Peyer's patch (tissue), 4 donors: ENCODE measurements around the gene RAMP2. TPM values are rescaled to one million over a fixed set of nuclear protein-coding genes. Genes with fewer than 3 reads are reported as not detected.

Source experiments
- DNase-seq, 3 donors: peaks; one replicate each; pipeline ENCODE4 v3.0.0-alpha.2; 2017 to 2019
- H3K27ac ChIP-seq, 4 donors: fragments of 200-600 bp; sonication (generic); one replicate each; pipeline ENCODE4 v1.5.1; 2016 to 2019
- H3K27me3 ChIP-seq, 2 donors: fragments of 200-600 bp; sonication (generic); one replicate each; pipeline ENCODE4 v1.5.1; 2019
- H3K36me3 ChIP-seq, 3 donors: fragments of 200-600 bp; sonication (generic); one replicate each; pipeline ENCODE4 v1.5.1; 2016 to 2019
- H3K4me1 ChIP-seq, 4 donors: fragments of 200-600 bp; sonication (generic); one replicate each; pipeline ENCODE4 v1.5.1; 2016 to 2019
- H3K4me3 ChIP-seq, 4 donors: fragments of 200-600 bp; sonication (generic); 1 replicate in 3 of 4; 2 replicates in 1 of 4; pipeline ENCODE4 v1.5.1; 2016 to 2019; ENCODE audit warnings: mild to moderate bottlenecking in 1 of 4
- H3K9me3 ChIP-seq, 4 donors: fragments of 200-600 bp; sonication (generic); one replicate each; pipeline ENCODE4 v1.5.1; 2016 to 2019; ENCODE audit warnings: mild to moderate bottlenecking in 1 of 4
- CTCF ChIP-seq, 6 experiments: fragments of 450-650 bp in 4 of 6; fragments of 200-600 bp in 2 of 6; sonication (generic) in 1 of 6; IDR thresholded peaks; one replicate each; pipeline ENCODE4 v1.5.1; 2017 to 2019; ENCODE audit warnings: antibody characterized with exemption in 6 of 6, mild to moderate bottlenecking in 3 of 6, moderate library complexity in 1 of 6
- POLR2A ChIP-seq, 2 donors: fragments of 450-650 bp; IDR thresholded peaks; one replicate each; pipeline ENCODE4 v1.5.1; 2017; ENCODE audit warnings: antibody characterized with exemption in 2 of 2, mild to moderate bottlenecking in 2 of 2, moderate library complexity in 2 of 2
- total RNA-seq, 4 donors: library from RNA; depleted of rRNA; stranded (reverse); fragments of >200 nt; gene quantifications; one replicate each; pipeline ENCODE4 v1.1.0, GENCODE V29; 2016

Gene RAMP2
- total RNA-seq, 4 donors from 2014 or later = 2.3 to 9.9 (median 4.3) TPM

GRCh38 chr17:42743595-42744282, 17.3 kb upstream of the RAMP2 start:
- TF ChIP-seq POLR2A (IDR thresholded peaks at IDR 0.05) = no peak
- peak in 1 of 6 experiments; percentile 3 for TF ChIP-seq CTCF (IDR thresholded peaks at IDR 0.05)
- peak overlapping the region; percentile 66 to 83 (median 76) for H3K4me3 ChIP-seq
- H3K36me3 ChIP-seq = no peaks in the 10 kb centered on the region
- H3K9me3 ChIP-seq = no peaks in the 10 kb centered on the region
- H3K27ac ChIP-seq = peak overlapping the region; percentile 86 to 95 (median 94)
- H3K27me3 ChIP-seq = no peaks in the 10 kb centered on the region
- peaks cover 0 to 12% (median 1%) of the 10 kb centered on the region in 4 donors for H3K4me1 ChIP-seq
- DNase-seq = no peak

GRCh38 chr17:42744283-42744805, 16.7 kb upstream of the RAMP2 start:
- no peaks in the 10 kb centered on the region for H3K9me3 ChIP-seq
- no peaks in the 10 kb centered on the region for H3K36me3 ChIP-seq
- TF ChIP-seq POLR2A (IDR thresholded peaks at IDR 0.05) = no peak
- TF ChIP-seq CTCF (IDR thresholded peaks at IDR 0.05) = no peak
- no peaks in the 10 kb centered on the region for H3K27me3 ChIP-seq
- peak; percentile 57 to 87 (median 87) for DNase-seq
- peak overlapping the region; percentile 66 to 83 (median 76) for H3K4me3 ChIP-seq
- peaks cover 0 to 12% (median 1%) of the 10 kb centered on the region in 4 donors for H3K4me1 ChIP-seq
- H3K27ac ChIP-seq = peak overlapping the region; percentile 86 to 95 (median 94)

DNA sequence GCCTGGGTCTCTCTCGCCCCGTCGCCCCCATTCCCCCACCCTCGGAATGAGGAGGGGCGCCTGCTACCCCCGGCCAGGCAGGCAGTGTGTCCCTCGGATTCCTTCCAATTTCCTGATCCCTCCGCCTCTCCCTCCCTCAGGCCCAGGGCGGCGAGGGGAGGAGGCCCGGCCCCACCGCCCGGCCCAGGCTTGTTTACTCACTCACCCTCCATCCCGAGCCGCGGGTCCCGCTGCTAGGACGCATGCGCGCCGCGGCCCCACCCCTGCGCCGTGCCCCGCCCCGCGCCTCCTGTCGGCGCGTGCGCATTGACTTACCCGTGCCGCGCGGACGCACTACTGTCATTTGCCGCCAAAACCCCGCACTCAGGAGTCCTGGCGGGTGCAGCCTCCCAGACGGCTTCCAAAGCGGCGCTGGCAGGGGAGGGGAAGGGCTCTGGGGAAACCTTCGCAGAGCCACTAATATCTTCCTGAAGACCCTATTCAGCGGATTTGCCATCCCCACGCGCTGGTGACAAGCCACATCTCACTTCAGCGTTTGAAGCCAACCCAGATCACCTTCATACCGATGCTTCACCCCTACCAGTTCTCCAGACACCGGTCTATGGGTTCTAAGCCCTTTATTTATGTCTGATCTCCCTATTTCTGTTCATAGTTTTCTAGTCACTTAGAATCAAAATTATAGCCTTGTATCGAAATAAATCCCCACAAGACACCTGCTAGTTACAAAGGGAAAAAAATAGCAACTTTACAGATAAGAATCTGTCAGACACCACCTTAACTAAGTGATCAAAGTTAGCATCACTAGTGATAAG, 16.0 kb upstream of the RAMP2 start, which contains the start of gene EZH1:
EZH1 (minus strand) TSS at position 235 of the 812 bp plus-strand sequence. CDS start 16,099 bp downstream, outside the sequence.
- H3K9me3 ChIP-seq = no peaks in the 10 kb centered on the region
- H3K36me3 ChIP-seq = no peaks in the 10 kb centered on the region
- TF ChIP-seq POLR2A (IDR thresholded peaks at IDR 0.05) = peak; percentile 48 to 74
- TF ChIP-seq CTCF (IDR thresholded peaks at IDR 0.05) = peak in 3 of 6 experiments; percentile 31 to 37 (median 32)
- peaks cover 0 to 12% (median 1%) of the 10 kb centered on the region in 4 donors for H3K4me1 ChIP-seq
- H3K27me3 ChIP-seq = no peaks in the 10 kb centered on the region
- peak within 1 kb of the TSS; percentile 86 to 95 (median 94) for H3K27ac ChIP-seq
- H3K4me3 ChIP-seq = peak within 1 kb of the TSS; percentile 66 to 83 (median 76)
- peak; percentile 86 to 94 (median 93) for DNase-seq

DNA sequence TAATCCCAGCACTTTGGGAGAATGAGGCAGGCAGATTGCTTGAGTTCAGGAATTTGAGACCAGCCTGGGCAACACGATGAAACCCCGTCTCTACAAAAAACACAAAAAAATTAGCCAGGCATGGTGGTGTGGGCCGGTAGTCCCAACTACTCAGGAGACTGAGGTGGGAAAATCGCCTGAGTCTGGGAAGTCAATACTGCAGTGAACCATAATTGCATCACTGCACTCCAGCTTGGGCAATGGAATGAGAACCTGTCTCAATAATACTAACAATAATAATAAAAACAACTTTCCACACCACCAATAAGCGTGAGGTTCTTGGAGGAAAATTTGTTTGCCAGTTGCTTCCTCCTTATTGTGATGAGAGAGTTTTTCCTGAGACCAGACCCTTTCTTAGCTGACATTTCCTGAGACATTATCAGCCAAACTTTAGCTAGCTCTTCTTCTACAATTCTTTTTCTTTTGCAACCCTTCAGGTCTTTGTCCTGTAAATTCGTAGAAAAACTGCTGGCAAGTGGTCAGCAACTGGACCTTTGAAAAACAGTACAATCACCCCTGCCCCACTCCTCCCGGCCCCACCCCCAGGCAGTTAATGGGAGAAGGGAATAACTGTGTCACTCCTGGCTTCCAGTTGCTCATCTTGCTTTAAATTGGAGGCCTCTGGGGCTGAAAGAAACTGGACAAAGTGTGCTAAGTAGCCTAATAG, 12.7 kb upstream of the RAMP2 start:
- no peak for DNase-seq
- Histone ChIP-seq H3K9me3 (no peaks in the 10 kb centered on the region), H3K4me1 (peaks cover 0 to 12% (median 4%) of the 10 kb centered on the region in 4 donors), H3K4me3 (no peak overlapping the region), H3K27ac (peak overlapping the region in 3 of 4 donors; percentile 23 to 63 (median 36)), H3K27me3 (no peaks in the 10 kb centered on the region), H3K36me3 (no peaks in the 10 kb centered on the region)
- TF ChIP-seq CTCF (IDR thresholded peaks at IDR 0.05) = no peak
- TF ChIP-seq POLR2A (IDR thresholded peaks at IDR 0.05) = no peak
